WTC11 (cell line): ENCODE data around the gene TMEM38A. TPM values are rescaled to one million over a fixed set of nuclear protein-coding genes. Genes with fewer than 3 reads are reported as not detected.

Source experiments
- ATAC-seq: fragments of 200-7000 bp; cut with Tn5 transposase; 2 replicates; pipeline ENCODE4 v1.10.0; 2021; ENCODE audit warnings: mild to moderate bottlenecking, moderate library complexity
- CTCF ChIA-PET: fragments of 300-600 bp; sonication (Branson Sonifier 250); formaldehyde crosslinking; loops from one replicate; lab custom pipeline; 2021; ENCODE audit warnings: antibody characterized with exemption; lab: Charles Lee
- POLR2A ChIA-PET: fragments of 350-600 bp; sonication (Branson Sonifier 250); formaldehyde crosslinking; loops from one replicate; lab custom pipeline; 2021; ENCODE audit warnings: antibody characterized with exemption; lab: Charles Lee
- DNase-seq: peaks from one replicate; pipeline ENCODE4 v3.0.0; 2021; ENCODE audit warnings: low spot score
- H3K27ac Mint-ChIP-seq: 2 replicates; pipeline ENCODE4 v1.8.0; 2021; ENCODE audit warnings: mixed read lengths
- H3K27me3 Mint-ChIP-seq: 2 replicates; pipeline ENCODE4 v1.8.0; 2021; ENCODE audit warnings: low read depth, mild to moderate bottlenecking, moderate library complexity, mixed read lengths
- H3K36me3 Mint-ChIP-seq: 2 replicates; pipeline ENCODE4 v1.8.0; 2021; ENCODE audit warnings: mixed read lengths
- H3K4me1 Mint-ChIP-seq: 2 replicates; pipeline ENCODE4 v1.8.0; 2022; ENCODE audit warnings: mixed read lengths
- H3K4me3 Mint-ChIP-seq: 2 replicates; pipeline ENCODE4 v1.8.0; 2021; ENCODE audit warnings: mild to moderate bottlenecking, moderate library complexity, mixed read lengths
- H3K9me3 Mint-ChIP-seq: 2 replicates; pipeline ENCODE4 v1.8.0; 2021; ENCODE audit warnings: mixed read lengths
- CREM ChIP-seq: sonication (generic); formaldehyde crosslinking; IDR thresholded peaks from 2 replicates; pipeline ENCODE4 v1.8.1; 2022; ENCODE audit warnings: mild to moderate bottlenecking, missing genetic modification reagents, moderate library complexity
- EMX1 ChIP-seq: fragments of 250-450 bp; sonication (Bioruptor Pico); IDR thresholded peaks from 2 replicates; pipeline ENCODE4 v1.8.0; 2021; ENCODE audit warnings: mild to moderate bottlenecking
- FOXJ3 ChIP-seq: sonication (generic); formaldehyde crosslinking; IDR thresholded peaks from 2 replicates; pipeline ENCODE4 v1.9.0; 2021; ENCODE audit warnings: missing genetic modification reagents, mild to moderate bottlenecking, borderline replicate concordance
- FOXP1 ChIP-seq: sonication (generic); formaldehyde crosslinking; IDR thresholded peaks from 2 replicates; pipeline ENCODE4 v1.8.0; 2022; ENCODE audit warnings: missing genetic modification reagents, mild to moderate bottlenecking, moderate library complexity, borderline replicate concordance
- GRHL2 ChIP-seq: fragments of 250-450 bp; sonication (Bioruptor Pico); IDR thresholded peaks from 2 replicates; pipeline ENCODE4 v1.8.0; 2022; ENCODE audit warnings: mild to moderate bottlenecking, moderate library complexity; ENCODE audit not compliant: insufficient replicate concordance, severe bottlenecking
- NR1H2 ChIP-seq: sonication (generic); formaldehyde crosslinking; IDR thresholded peaks from 2 replicates; pipeline ENCODE4 v1.9.0; 2021; ENCODE audit warnings: mild to moderate bottlenecking, moderate library complexity, missing genetic modification reagents
- NR2C2 ChIP-seq: sonication (generic); formaldehyde crosslinking; IDR thresholded peaks from 2 replicates; pipeline ENCODE4 v1.8.0; 2022; ENCODE audit warnings: mild to moderate bottlenecking, missing genetic modification reagents
- OVOL2 ChIP-seq: fragments of 250-450 bp; sonication (Bioruptor Pico); IDR thresholded peaks from 2 replicates; pipeline ENCODE4 v1.9.0; 2021; ENCODE audit warnings: mild to moderate bottlenecking, borderline replicate concordance
- RELA ChIP-seq: sonication (generic); formaldehyde crosslinking; IDR thresholded peaks from 2 replicates; pipeline ENCODE4 v1.8.1; 2022; ENCODE audit warnings: missing genetic modification reagents, mild to moderate bottlenecking, borderline replicate concordance
- RORB ChIP-seq: fragments of 250-450 bp; sonication (Bioruptor Pico); IDR thresholded peaks from 2 replicates; pipeline ENCODE4 v1.9.0; 2021; ENCODE audit warnings: mild to moderate bottlenecking
- SMAD3 ChIP-seq: sonication (generic); formaldehyde crosslinking; IDR thresholded peaks from 2 replicates; pipeline ENCODE4 v1.8.0; 2022; ENCODE audit warnings: missing genetic modification reagents, mild to moderate bottlenecking, borderline replicate concordance
- SP1 ChIP-seq: sonication (generic); formaldehyde crosslinking; conservative IDR thresholded peaks from 2 replicates; pipeline ENCODE4 v1.8.1; 2022; ENCODE audit warnings: missing genetic modification reagents
- ZNF263 ChIP-seq: sonication (generic); formaldehyde crosslinking; IDR thresholded peaks from 2 replicates; pipeline ENCODE4 v1.8.1; 2022; ENCODE audit warnings: low read depth, mild to moderate bottlenecking, moderate library complexity, missing genetic modification reagents
- ZNF317 ChIP-seq: sonication (generic); formaldehyde crosslinking; IDR thresholded peaks from 2 replicates; pipeline ENCODE4 v1.8.1; 2023; ENCODE audit warnings: low read depth, mild to moderate bottlenecking, moderate library complexity, missing genetic modification reagents, borderline replicate concordance
- ZNF671 ChIP-seq: fragments of 250-450 bp; sonication (Bioruptor Pico); IDR thresholded peaks from 2 replicates; pipeline ENCODE4 v1.8.0; 2021; ENCODE audit warnings: mild to moderate bottlenecking
- total RNA-seq: library from RNA; stranded (reverse); gene quantifications from 3 replicates; pipeline ENCODE4 v1.2.3, GENCODE V29; 2021
- TF ChIP-seq, protein P1 (sequence below): sonication (generic); formaldehyde crosslinking; IDR thresholded peaks from 2 replicates; pipeline ENCODE4 v1.8.1; 2022; ENCODE audit warnings: low read depth, missing genetic modification reagents, borderline replicate concordance
- TF ChIP-seq, protein P2 (sequence below): fragments of 250-450 bp; sonication (Bioruptor Pico); IDR thresholded peaks from 2 replicates; pipeline ENCODE4 v1.9.0; 2021; ENCODE audit warnings: mild to moderate bottlenecking
- TF ChIP-seq, protein P3 (sequence below): sonication (generic); formaldehyde crosslinking; IDR thresholded peaks from 2 replicates; pipeline ENCODE4 v1.8.0; 2022; ENCODE audit warnings: mild to moderate bottlenecking, missing genetic modification reagents
- TF ChIP-seq, protein P4 (sequence below): sonication (generic); formaldehyde crosslinking; IDR thresholded peaks from 2 replicates; pipeline ENCODE4 v1.8.0; 2022; ENCODE audit warnings: mild to moderate bottlenecking, missing genetic modification reagents
- TF ChIP-seq, protein P5 (sequence below): sonication (generic); formaldehyde crosslinking; IDR thresholded peaks from 2 replicates; pipeline ENCODE4 v1.8.1; 2022; ENCODE audit warnings: missing genetic modification reagents, borderline replicate concordance
- TF ChIP-seq, protein P6 (sequence below): sonication (generic); formaldehyde crosslinking; IDR thresholded peaks from 2 replicates; pipeline ENCODE4 v1.8.0; 2023; ENCODE audit warnings: missing genetic modification reagents
- TF ChIP-seq, protein P7 (sequence below): sonication (generic); formaldehyde crosslinking; IDR thresholded peaks from 2 replicates; pipeline ENCODE4 v1.8.1; 2023; ENCODE audit warnings: mild to moderate bottlenecking, missing genetic modification reagents, borderline replicate concordance
- TF ChIP-seq, protein P8 (sequence below): sonication (generic); formaldehyde crosslinking; IDR thresholded peaks from 2 replicates; pipeline ENCODE4 v1.8.1; 2022; ENCODE audit warnings: mild to moderate bottlenecking, missing genetic modification reagents, moderate library complexity, borderline replicate concordance

TMEM38A gene
- total RNA-seq, 1 experiment from 2014 or later, result 9.5 TPM

DNA sequence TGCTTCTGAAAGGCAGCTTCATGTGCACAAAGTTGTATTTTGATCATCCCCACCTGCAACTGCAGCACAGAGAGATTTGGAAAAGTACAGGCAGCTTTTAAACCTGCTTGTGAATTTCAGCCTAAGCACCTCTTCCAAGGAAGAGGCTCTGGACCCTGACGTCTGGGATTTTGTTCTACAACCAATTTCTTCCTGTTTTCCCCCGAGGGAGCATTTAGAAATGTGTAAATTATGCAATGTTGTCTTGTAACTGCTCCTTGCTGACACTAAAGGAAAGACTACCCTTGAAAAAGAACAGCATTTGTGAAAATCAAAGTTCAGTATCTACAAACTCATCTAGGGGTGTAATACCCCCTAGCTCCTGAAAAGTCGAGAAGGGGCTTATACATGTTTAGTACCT is 48.3 kb upstream of the TMEM38A start:
- H3K9me3 Mint-ChIP-seq, result no peaks in the 10 kb centered on the region
- ChIA-PET CTCF (no interaction called here), POLR2A (no interaction called here)
- H3K27me3 Mint-ChIP-seq, result no peaks in the 10 kb centered on the region
- no peak for DNase-seq
- no peak overlapping the region for H3K4me3 Mint-ChIP-seq
- H3K36me3 Mint-ChIP-seq, result no peaks in the 10 kb centered on the region
- no peak overlapping the region for H3K27ac Mint-ChIP-seq
- TF ChIP-seq NR2C2 (CRISPR knock-in tag) (no peak), FOXJ3 (CRISPR knock-in tag) (no peak), ZNF671 (CRISPR knock-in tag) (no peak), RELA (no peak), FOXP1 (no peak), GRHL2 (CRISPR knock-in tag) (no peak), OVOL2 (no peak), RORB (CRISPR knock-in tag) (no peak), EMX1 (no peak)
- TF ChIP-seq, protein P1, sequence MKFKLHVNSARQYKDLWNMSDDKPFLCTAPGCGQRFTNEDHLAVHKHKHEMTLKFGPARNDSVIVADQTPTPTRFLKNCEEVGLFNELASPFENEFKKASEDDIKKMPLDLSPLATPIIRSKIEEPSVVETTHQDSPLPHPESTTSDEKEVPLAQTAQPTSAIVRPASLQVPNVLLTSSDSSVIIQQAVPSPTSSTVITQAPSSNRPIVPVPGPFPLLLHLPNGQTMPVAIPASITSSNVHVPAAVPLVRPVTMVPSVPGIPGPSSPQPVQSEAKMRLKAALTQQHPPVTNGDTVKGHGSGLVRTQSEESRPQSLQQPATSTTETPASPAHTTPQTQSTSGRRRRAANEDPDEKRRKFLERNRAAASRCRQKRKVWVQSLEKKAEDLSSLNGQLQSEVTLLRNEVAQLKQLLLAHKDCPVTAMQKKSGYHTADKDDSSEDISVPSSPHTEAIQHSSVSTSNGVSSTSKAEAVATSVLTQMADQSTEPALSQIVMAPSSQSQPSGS, result no peak
- TF ChIP-seq, protein P2, sequence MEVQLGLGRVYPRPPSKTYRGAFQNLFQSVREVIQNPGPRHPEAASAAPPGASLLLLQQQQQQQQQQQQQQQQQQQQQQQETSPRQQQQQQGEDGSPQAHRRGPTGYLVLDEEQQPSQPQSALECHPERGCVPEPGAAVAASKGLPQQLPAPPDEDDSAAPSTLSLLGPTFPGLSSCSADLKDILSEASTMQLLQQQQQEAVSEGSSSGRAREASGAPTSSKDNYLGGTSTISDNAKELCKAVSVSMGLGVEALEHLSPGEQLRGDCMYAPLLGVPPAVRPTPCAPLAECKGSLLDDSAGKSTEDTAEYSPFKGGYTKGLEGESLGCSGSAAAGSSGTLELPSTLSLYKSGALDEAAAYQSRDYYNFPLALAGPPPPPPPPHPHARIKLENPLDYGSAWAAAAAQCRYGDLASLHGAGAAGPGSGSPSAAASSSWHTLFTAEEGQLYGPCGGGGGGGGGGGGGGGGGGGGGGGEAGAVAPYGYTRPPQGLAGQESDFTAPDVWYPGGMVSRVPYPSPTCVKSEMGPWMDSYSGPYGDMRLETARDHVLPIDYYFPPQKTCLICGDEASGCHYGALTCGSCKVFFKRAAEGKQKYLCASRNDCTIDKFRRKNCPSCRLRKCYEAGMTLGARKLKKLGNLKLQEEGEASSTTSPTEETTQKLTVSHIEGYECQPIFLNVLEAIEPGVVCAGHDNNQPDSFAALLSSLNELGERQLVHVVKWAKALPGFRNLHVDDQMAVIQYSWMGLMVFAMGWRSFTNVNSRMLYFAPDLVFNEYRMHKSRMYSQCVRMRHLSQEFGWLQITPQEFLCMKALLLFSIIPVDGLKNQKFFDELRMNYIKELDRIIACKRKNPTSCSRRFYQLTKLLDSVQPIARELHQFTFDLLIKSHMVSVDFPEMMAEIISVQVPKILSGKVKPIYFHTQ (CRISPR knock-in tag), result no peak
- TF ChIP-seq, protein P3, sequence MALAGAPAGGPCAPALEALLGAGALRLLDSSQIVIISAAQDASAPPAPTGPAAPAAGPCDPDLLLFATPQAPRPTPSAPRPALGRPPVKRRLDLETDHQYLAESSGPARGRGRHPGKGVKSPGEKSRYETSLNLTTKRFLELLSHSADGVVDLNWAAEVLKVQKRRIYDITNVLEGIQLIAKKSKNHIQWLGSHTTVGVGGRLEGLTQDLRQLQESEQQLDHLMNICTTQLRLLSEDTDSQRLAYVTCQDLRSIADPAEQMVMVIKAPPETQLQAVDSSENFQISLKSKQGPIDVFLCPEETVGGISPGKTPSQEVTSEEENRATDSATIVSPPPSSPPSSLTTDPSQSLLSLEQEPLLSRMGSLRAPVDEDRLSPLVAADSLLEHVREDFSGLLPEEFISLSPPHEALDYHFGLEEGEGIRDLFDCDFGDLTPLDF (CRISPR knock-in tag), result no peak
- no peak for ATAC-seq
- peaks cover 26% of the 10 kb centered on the region for H3K4me1 Mint-ChIP-seq

DNA sequence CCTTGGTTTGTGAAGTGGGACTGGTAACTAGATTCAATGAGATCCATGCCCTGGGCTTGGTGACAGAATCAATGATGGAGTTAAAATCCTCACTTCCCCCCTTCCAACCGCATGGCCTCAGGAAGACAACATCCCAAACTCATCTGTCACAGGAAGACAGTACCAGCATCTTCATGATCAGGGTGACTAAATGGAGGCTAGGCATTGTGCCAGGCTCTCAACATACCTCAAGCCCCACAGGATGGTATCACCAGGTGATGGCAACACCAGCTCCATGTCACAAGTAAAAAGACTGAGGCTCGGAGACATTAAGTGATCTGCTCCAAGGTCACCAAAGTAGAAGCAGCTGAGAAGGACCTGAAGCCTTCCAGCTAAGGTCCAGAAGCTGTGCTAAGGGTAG is 47.1 kb upstream of the TMEM38A start:
- ChIA-PET POLR2A (no interaction called here), CTCF (interaction anchor here (1.5 kb wide), 1 partner anchor 227 kb away, joined by 4 read pairs; no protein-coding TSS in a partner anchor)
- no peak overlapping the region; the same call in 1 of the 2 replicates for H3K27ac Mint-ChIP-seq
- no peak overlapping the region for H3K4me3 Mint-ChIP-seq
- H3K27me3 Mint-ChIP-seq, result no peaks in the 10 kb centered on the region
- no peaks in the 10 kb centered on the region for H3K9me3 Mint-ChIP-seq
- ATAC-seq, result no peak
- H3K4me1 Mint-ChIP-seq, result peaks cover 35% of the 10 kb centered on the region
- DNase-seq, result no peak
- H3K36me3 Mint-ChIP-seq, result no peaks in the 10 kb centered on the region
- TF ChIP-seq ZNF317 (no peak), SMAD3 (no peak), EMX1 (no peak), NR1H2 (no peak), SP1 (no peak), ZNF263 (no peak), OVOL2 (no peak), CREM (CRISPR knock-in tag) (no peak)
- TF ChIP-seq, protein P4, sequence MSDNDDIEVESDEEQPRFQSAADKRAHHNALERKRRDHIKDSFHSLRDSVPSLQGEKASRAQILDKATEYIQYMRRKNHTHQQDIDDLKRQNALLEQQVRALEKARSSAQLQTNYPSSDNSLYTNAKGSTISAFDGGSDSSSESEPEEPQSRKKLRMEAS (CRISPR knock-in tag), result no peak
- TF ChIP-seq, protein P5, sequence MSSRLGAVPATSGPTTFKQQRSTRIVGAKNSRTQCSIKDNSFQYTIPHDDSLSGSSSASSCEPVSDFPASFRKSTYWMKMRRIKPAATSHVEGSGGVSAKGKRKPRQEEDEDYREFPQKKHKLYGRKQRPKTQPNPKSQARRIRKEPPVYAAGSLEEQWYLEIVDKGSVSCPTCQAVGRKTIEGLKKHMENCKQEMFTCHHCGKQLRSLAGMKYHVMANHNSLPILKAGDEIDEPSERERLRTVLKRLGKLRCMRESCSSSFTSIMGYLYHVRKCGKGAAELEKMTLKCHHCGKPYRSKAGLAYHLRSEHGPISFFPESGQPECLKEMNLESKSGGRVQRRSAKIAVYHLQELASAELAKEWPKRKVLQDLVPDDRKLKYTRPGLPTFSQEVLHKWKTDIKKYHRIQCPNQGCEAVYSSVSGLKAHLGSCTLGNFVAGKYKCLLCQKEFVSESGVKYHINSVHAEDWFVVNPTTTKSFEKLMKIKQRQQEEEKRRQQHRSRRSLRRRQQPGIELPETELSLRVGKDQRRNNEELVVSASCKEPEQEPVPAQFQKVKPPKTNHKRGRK (CRISPR knock-in tag), result no peak
- TF ChIP-seq, protein P6, sequence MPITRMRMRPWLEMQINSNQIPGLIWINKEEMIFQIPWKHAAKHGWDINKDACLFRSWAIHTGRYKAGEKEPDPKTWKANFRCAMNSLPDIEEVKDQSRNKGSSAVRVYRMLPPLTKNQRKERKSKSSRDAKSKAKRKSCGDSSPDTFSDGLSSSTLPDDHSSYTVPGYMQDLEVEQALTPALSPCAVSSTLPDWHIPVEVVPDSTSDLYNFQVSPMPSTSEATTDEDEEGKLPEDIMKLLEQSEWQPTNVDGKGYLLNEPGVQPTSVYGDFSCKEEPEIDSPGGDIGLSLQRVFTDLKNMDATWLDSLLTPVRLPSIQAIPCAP, result no peak
- TF ChIP-seq, protein P7, sequence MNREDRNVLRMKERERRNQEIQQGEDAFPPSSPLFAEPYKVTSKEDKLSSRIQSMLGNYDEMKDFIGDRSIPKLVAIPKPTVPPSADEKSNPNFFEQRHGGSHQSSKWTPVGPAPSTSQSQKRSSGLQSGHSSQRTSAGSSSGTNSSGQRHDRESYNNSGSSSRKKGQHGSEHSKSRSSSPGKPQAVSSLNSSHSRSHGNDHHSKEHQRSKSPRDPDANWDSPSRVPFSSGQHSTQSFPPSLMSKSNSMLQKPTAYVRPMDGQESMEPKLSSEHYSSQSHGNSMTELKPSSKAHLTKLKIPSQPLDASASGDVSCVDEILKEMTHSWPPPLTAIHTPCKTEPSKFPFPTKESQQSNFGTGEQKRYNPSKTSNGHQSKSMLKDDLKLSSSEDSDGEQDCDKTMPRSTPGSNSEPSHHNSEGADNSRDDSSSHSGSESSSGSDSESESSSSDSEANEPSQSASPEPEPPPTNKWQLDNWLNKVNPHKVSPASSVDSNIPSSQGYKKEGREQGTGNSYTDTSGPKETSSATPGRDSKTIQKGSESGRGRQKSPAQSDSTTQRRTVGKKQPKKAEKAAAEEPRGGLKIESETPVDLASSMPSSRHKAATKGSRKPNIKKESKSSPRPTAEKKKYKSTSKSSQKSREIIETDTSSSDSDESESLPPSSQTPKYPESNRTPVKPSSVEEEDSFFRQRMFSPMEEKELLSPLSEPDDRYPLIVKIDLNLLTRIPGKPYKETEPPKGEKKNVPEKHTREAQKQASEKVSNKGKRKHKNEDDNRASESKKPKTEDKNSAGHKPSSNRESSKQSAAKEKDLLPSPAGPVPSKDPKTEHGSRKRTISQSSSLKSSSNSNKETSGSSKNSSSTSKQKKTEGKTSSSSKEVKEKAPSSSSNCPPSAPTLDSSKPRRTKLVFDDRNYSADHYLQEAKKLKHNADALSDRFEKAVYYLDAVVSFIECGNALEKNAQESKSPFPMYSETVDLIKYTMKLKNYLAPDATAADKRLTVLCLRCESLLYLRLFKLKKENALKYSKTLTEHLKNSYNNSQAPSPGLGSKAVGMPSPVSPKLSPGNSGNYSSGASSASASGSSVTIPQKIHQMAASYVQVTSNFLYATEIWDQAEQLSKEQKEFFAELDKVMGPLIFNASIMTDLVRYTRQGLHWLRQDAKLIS, result no peak
- TF ChIP-seq, protein P8, sequence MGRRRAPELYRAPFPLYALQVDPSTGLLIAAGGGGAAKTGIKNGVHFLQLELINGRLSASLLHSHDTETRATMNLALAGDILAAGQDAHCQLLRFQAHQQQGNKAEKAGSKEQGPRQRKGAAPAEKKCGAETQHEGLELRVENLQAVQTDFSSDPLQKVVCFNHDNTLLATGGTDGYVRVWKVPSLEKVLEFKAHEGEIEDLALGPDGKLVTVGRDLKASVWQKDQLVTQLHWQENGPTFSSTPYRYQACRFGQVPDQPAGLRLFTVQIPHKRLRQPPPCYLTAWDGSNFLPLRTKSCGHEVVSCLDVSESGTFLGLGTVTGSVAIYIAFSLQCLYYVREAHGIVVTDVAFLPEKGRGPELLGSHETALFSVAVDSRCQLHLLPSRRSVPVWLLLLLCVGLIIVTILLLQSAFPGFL (CRISPR knock-in tag), result no peak
